ENCODE results near the gene DHX9. TPM values are rescaled to one million over a fixed set of nuclear protein-coding genes. Genes with fewer than 3 reads are reported as not detected.

DHX9 gene
- total RNA-seq, 1 experiment from 2014 or later: 336 TPM

- no peak overlapping the region for H2AFZ ChIP-seq (ENCODE audit: low read length)
- H4K91ac ChIP-seq (ENCODE audit: insufficient read length, low read depth, low read length): no peak overlapping the region
- no peaks in the 10 kb centered on the region for H3K27me3 Mint-ChIP-seq (ENCODE audit: low read depth)
- H3K27ac Mint-ChIP-seq: no peak overlapping the region
- no peak overlapping the region for H4K8ac ChIP-seq (replicated peaks; ENCODE audit: insufficient read length, low read depth, low read length)
- no peak overlapping the region for H3K18ac ChIP-seq (ENCODE audit: insufficient read length, low read depth, low read length)
- no peak overlapping the region for H3K56ac ChIP-seq (ENCODE audit: insufficient read length, low read depth, low read length)
- no peak overlapping the region for H2BK15ac ChIP-seq (ENCODE audit: low read depth, low read length)
- no peak overlapping the region for H3T11ph ChIP-seq (ENCODE audit: low read length)
- no peak overlapping the region for H3K27ac ChIP-seq (ENCODE audit: insufficient read length, low read depth, low read length)
- H3K14ac ChIP-seq (ENCODE audit: insufficient read depth, low read length): no peak overlapping the region
- no peak for DNase-seq
- no peak overlapping the region for H3K4me2 ChIP-seq (ENCODE audit: insufficient read depth, insufficient read length, low read length)
- H3K23ac ChIP-seq (ENCODE audit: insufficient read length, low read depth, low read length): no peak overlapping the region
- no peaks in the 10 kb centered on the region for H3K9me3 ChIP-seq (ENCODE audit: control insufficient read depth, low read depth, low read length)
- H3K79me1 ChIP-seq (ENCODE audit: insufficient read depth, low read depth, low read length, poor library complexity, severe bottlenecking): no peaks in the 10 kb centered on the region
- H3K9ac ChIP-seq (ENCODE audit: extremely low read depth, insufficient read length, low read length): no peak overlapping the region
- H2AK5ac ChIP-seq (ENCODE audit: insufficient read length, low read length): no peak overlapping the region
- H4K20me1 ChIP-seq (ENCODE audit: control insufficient read depth, insufficient read depth, insufficient read length): no peaks in the 10 kb centered on the region
- no peaks in the 10 kb centered on the region for H3K9me3 Mint-ChIP-seq
- no peak overlapping the region for H2BK12ac ChIP-seq (ENCODE audit: insufficient read length, low read depth, low read length)
- no peaks in the 10 kb centered on the region for H3K27me3 ChIP-seq (ENCODE audit: insufficient read depth, low read length)
- no peak overlapping the region for H3K4me3 Mint-ChIP-seq
- H4K5ac ChIP-seq (ENCODE audit: insufficient read length, low read depth, low read length): no peak overlapping the region
- WGBS (ENCODE audit: extremely low coverage, insufficient read length, low lambda C conversion rate): no CpG with 5 or more reads among the region's 3 CpGs
- H2BK120ac ChIP-seq (ENCODE audit: low read depth, low read length, poor library complexity, severe bottlenecking): no peak overlapping the region
- peaks cover 4 to 5% of the 10 kb centered on the region in 2 experiments; a peak in 2 of 4 replicates for H3K4me1 Mint-ChIP-seq
- H3K4me1 ChIP-seq (ENCODE audit: insufficient read depth, low read length): no peaks in the 10 kb centered on the region
- no peak overlapping the region for H2BK5ac ChIP-seq (ENCODE audit: insufficient read length, low read length)
- TF ChIP-seq, protein P1, sequence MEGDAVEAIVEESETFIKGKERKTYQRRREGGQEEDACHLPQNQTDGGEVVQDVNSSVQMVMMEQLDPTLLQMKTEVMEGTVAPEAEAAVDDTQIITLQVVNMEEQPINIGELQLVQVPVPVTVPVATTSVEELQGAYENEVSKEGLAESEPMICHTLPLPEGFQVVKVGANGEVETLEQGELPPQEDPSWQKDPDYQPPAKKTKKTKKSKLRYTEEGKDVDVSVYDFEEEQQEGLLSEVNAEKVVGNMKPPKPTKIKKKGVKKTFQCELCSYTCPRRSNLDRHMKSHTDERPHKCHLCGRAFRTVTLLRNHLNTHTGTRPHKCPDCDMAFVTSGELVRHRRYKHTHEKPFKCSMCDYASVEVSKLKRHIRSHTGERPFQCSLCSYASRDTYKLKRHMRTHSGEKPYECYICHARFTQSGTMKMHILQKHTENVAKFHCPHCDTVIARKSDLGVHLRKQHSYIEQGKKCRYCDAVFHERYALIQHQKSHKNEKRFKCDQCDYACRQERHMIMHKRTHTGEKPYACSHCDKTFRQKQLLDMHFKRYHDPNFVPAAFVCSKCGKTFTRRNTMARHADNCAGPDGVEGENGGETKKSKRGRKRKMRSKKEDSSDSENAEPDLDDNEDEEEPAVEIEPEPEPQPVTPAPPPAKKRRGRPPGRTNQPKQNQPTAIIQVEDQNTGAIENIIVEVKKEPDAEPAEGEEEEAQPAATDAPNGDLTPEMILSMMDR (conservative IDR thresholded peaks at IDR 0.05): no peak
- H3K23me2 ChIP-seq (ENCODE audit: insufficient read length, low read depth, low read length, poor library complexity, severe bottlenecking): no peaks in the 10 kb centered on the region
- no peak overlapping the region for H2BK20ac ChIP-seq (ENCODE audit: low read depth, low read length, poor library complexity, severe bottlenecking)
- H3K36me3 Mint-ChIP-seq (ENCODE audit: insufficient read depth in 1 of 3, low read depth in 3 of 3): no peaks in the 10 kb centered on the region
- no peaks in the 10 kb centered on the region for H3K79me2 ChIP-seq (ENCODE audit: insufficient read depth, low read length)
- H3K4ac ChIP-seq (ENCODE audit: low read depth, low read length): no peak overlapping the region
These were observed 21.3 kb upstream of the DHX9 start for GRCh38 chr1:182817802-182818201.
